Bronchial epithelial cell (primary cell): ENCODE measurements around the gene ABCC4. TPM values are rescaled to one million over a fixed set of nuclear protein-coding genes. Genes with fewer than 3 reads are reported as not detected.

Experiments
- DNase-seq: peaks from one replicate; pipeline ENCODE4 v3.0.0-alpha.2; 2010; ENCODE audit warnings: low read depth
- FAIRE-seq: peaks from 2 replicates; lab custom pipeline; 2011; peaks lifted over from hg19 to GRCh38; lab: Jason Lieb, UNC
- H3K27me3 ChIP-seq: 2 replicates; pipeline ENCODE4 v1.5.1; 2011; ENCODE audit warnings: low read length; ENCODE audit not compliant: control insufficient read depth, insufficient read depth
- H3K36me3 ChIP-seq: 2 replicates; pipeline ENCODE4 v1.5.1; 2011; ENCODE audit warnings: low read length; ENCODE audit not compliant: control insufficient read depth, insufficient read depth
- H3K4me3 ChIP-seq: 2 replicates; pipeline ENCODE4 v1.5.1; 2011; ENCODE audit warnings: mild to moderate bottlenecking, low read depth, low read length, control low read depth
- CTCF ChIP-seq: IDR thresholded peaks from 2 replicates; pipeline ENCODE4 v1.5.1; 2011; ENCODE audit warnings: mild to moderate bottlenecking, moderate library complexity, low read length, control low read depth, inconsistent platforms; ENCODE audit not compliant: insufficient read depth, severe bottlenecking
- total RNA-seq: library from RNA; depleted of rRNA; stranded (reverse); fragments of >200 nt; gene quantifications from 2 replicates; pipeline ENCODE4 v1.2.1, GENCODE V29; 2014

The ABCC4 gene
- total RNA-seq, 1 donor from 2014 or later = 6.8 TPM

- FAIRE-seq (no peak), DNase-seq (no peak)
- H3K4me3 ChIP-seq = no peak overlapping the region
- H3K36me3 ChIP-seq = no peaks in the 10 kb centered on the region
- TF ChIP-seq CTCF = no peak
- H3K27me3 ChIP-seq = no peaks in the 10 kb centered on the region
These were observed 155.7 kb downstream of the ABCC4 start for GRCh38 chr13:95145587-95145986.

GRCh38 chr13:95140502-95140901, 160.7 kb downstream of the ABCC4 start:
- FAIRE-seq = no peak
- no peak for DNase-seq
- no peak overlapping the region for H3K4me3 ChIP-seq
- H3K27me3 ChIP-seq = no peaks in the 10 kb centered on the region
- H3K36me3 ChIP-seq = no peaks in the 10 kb centered on the region
- TF ChIP-seq CTCF = no peak

GRCh38 chr13:95138876-95139585, 162.2 kb downstream of the ABCC4 start:
- TF ChIP-seq CTCF = no peak
- Histone ChIP-seq H3K4me3 (no peak overlapping the region), H3K36me3 (no peaks in the 10 kb centered on the region), H3K27me3 (no peaks in the 10 kb centered on the region)
- no peak for FAIRE-seq
- DNase-seq = no peak

- no peak for TF ChIP-seq CTCF
- H3K36me3 ChIP-seq = no peaks in the 10 kb centered on the region
- H3K27me3 ChIP-seq = no peaks in the 10 kb centered on the region
- DNase-seq = peak; percentile 21
- FAIRE-seq = no peak
- H3K4me3 ChIP-seq = no peak overlapping the region
These were observed 164.2 kb downstream of the ABCC4 start for GRCh38 chr13:95137096-95137495.

- Histone ChIP-seq H3K27me3 (no peaks in the 10 kb centered on the region), H3K4me3 (no peak overlapping the region), H3K36me3 (no peaks in the 10 kb centered on the region)
- DNase-seq (no peak), FAIRE-seq (no peak)
- no peak for TF ChIP-seq CTCF
These were observed 164.6 kb downstream of the ABCC4 start for GRCh38 chr13:95136638-95137037.

- no peaks in the 10 kb centered on the region for H3K36me3 ChIP-seq
- no peak for TF ChIP-seq CTCF
- FAIRE-seq = no peak
These were observed 167.8 kb downstream of the ABCC4 start for GRCh38 chr13:95133498-95133897.

More at GRCh38 chr13:95133498-95133897, 167.8 kb downstream of the ABCC4 start:
- Histone ChIP-seq H3K27me3 (no peaks in the 10 kb centered on the region), H3K4me3 (no peak overlapping the region)
- no peak for DNase-seq
